ENCODE results near the gene MRPS6. TPM values are rescaled to one million over a fixed set of nuclear protein-coding genes. Genes with fewer than 3 reads are reported as not detected.

The MRPS6 gene
- total and polyA plus RNA-seq, 2 experiments from 2014 or later = 54.9 to 201 TPM

DNA sequence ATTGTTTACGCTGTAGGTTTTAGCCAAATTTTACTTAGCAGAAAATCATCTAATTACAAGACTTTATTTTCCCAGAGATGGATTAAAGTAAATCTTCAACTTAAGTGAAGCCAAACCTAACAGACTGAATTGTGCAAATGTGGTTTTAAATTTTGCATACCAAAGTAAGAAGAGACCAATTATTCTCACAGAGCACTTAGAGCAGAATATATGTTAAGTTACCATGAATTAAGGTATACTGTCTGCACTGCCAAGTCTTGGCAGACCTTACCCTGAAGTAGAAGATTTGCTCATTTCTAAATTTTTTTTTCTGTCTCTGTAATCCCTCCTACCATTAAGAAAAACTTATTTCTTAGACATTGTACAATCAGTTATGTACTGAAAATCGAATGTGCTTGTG, 24.1 kb downstream of the MRPS6 start:
- Histone ChIP-seq H3K4me1 (ENCODE audit: insufficient read depth) (peaks cover 7% of the 10 kb centered on the region), H4K20me1 (ENCODE audit: insufficient read depth, poor library complexity, severe bottlenecking) (peaks cover 51% of the 10 kb centered on the region), H3K27ac (no peak overlapping the region), H3K9me2 (replicated peaks; ENCODE audit: insufficient read depth) (no peaks in the 10 kb centered on the region), H3K79me2 (peaks cover 98% of the 10 kb centered on the region), H3K4me3 (no peak overlapping the region), H3K27me3 (no peaks in the 10 kb centered on the region), H2AFZ (no peak overlapping the region), H3K9me3 (ENCODE audit: low read depth) (no peaks in the 10 kb centered on the region), H3K4me2 (no peak overlapping the region), H3K36me3 (replicated peaks; ENCODE audit: insufficient read depth, low read depth) (no peaks in the 10 kb centered on the region)
- no peak for TF ChIP-seq EZH2 (IDR thresholded peaks at IDR 0.05; ENCODE audit: borderline replicate concordance)
- 92% methylated on average over 2 of the region's 2 CpGs for WGBS (ENCODE audit: low lambda C conversion rate, missing lambda C conversion rate)
- no peak for DNase-seq (ENCODE audit: low spot score)

DNA sequence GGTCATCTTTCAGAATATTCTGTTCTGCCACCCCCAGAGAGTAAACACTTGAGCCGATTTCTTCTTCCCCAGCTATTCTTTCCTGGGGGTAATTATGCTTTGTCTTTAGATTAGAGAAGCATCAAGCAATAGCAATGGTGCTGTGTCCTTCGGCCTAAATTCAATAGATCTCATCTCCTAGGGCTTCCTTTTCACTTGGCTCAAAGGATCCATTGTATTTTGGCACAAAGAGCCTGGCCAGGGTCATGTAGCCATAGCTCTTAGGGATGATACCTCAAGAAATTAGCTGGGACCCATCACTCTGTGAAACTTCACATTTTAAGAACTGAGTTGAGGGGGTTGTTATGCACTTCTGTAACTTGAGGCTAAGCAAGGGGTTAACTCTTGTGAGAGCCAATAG, 27.0 kb downstream of the MRPS6 start:
- peaks cover 99% of the 10 kb centered on the region for H3K79me2 ChIP-seq
- H3K27ac ChIP-seq = no peak overlapping the region
- H3K4me1 ChIP-seq (ENCODE audit: insufficient read depth) = peaks cover 12% of the 10 kb centered on the region
- no peaks in the 10 kb centered on the region for H3K9me2 ChIP-seq (replicated peaks; ENCODE audit: insufficient read depth)
- WGBS (ENCODE audit: low lambda C conversion rate, missing lambda C conversion rate) = 74% methylated on average over 2 of the region's 2 CpGs
- no peaks in the 10 kb centered on the region for H3K36me3 ChIP-seq (replicated peaks; ENCODE audit: insufficient read depth, low read depth)
- no peaks in the 10 kb centered on the region for H3K9me3 ChIP-seq (ENCODE audit: low read depth)
- no peak overlapping the region for H3K4me3 ChIP-seq
- no peak overlapping the region for H2AFZ ChIP-seq
- no peak for DNase-seq (ENCODE audit: low spot score)
- no peaks in the 10 kb centered on the region for H3K27me3 ChIP-seq
- H4K20me1 ChIP-seq (ENCODE audit: insufficient read depth, poor library complexity, severe bottlenecking) = peaks cover 38% of the 10 kb centered on the region
- TF ChIP-seq EZH2phosphoT487 (IDR thresholded peaks at IDR 0.05; ENCODE audit: low read depth, severe bottlenecking, unreplicated experiment) (no peak), EZH2 (IDR thresholded peaks at IDR 0.05; ENCODE audit: borderline replicate concordance) (no peak)
- TF ChIP-seq, protein P1, sequence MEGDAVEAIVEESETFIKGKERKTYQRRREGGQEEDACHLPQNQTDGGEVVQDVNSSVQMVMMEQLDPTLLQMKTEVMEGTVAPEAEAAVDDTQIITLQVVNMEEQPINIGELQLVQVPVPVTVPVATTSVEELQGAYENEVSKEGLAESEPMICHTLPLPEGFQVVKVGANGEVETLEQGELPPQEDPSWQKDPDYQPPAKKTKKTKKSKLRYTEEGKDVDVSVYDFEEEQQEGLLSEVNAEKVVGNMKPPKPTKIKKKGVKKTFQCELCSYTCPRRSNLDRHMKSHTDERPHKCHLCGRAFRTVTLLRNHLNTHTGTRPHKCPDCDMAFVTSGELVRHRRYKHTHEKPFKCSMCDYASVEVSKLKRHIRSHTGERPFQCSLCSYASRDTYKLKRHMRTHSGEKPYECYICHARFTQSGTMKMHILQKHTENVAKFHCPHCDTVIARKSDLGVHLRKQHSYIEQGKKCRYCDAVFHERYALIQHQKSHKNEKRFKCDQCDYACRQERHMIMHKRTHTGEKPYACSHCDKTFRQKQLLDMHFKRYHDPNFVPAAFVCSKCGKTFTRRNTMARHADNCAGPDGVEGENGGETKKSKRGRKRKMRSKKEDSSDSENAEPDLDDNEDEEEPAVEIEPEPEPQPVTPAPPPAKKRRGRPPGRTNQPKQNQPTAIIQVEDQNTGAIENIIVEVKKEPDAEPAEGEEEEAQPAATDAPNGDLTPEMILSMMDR (IDR thresholded peaks at IDR 0.05; ENCODE audit: poor library complexity) = no peak
- H3K4me2 ChIP-seq = no peak overlapping the region

DNA sequence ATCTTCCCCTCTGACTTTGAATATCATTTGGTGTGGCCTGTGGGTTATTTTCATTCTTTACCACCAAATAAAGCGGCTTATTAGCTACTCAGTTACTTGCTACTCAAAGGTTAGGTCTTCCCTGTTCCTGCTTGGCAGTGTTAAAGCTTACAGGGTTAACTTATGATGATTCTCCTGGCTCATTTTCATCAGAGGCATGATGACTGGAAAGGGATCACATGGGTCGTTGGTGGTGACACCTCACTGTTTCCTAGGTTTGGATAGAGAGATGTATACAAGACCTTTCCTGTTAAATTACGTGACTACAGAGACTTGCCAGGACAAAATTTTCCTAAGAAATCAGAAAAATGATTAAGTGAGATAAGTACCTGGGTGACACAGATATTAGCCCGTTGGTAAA, 27.4 kb downstream of the MRPS6 start:
- Histone ChIP-seq H3K79me2 (peaks cover 99% of the 10 kb centered on the region), H3K27me3 (no peaks in the 10 kb centered on the region), H2AFZ (no peak overlapping the region), H3K27ac (no peak overlapping the region), H3K4me2 (no peak overlapping the region), H3K4me3 (no peak overlapping the region), H3K36me3 (replicated peaks; ENCODE audit: insufficient read depth, low read depth) (no peaks in the 10 kb centered on the region), H3K9me2 (replicated peaks; ENCODE audit: insufficient read depth) (no peaks in the 10 kb centered on the region), H4K20me1 (ENCODE audit: insufficient read depth, poor library complexity, severe bottlenecking) (peaks cover 35% of the 10 kb centered on the region), H3K9me3 (ENCODE audit: low read depth) (no peaks in the 10 kb centered on the region), H3K4me1 (ENCODE audit: insufficient read depth) (peaks cover 12% of the 10 kb centered on the region)
- no peak for DNase-seq (ENCODE audit: low spot score)
- WGBS (ENCODE audit: low lambda C conversion rate, missing lambda C conversion rate) = 73% methylated on average over 4 of the region's 4 CpGs
- TF ChIP-seq EZH2phosphoT487 (IDR thresholded peaks at IDR 0.05; ENCODE audit: low read depth, severe bottlenecking, unreplicated experiment) (no peak), EZH2 (IDR thresholded peaks at IDR 0.05; ENCODE audit: borderline replicate concordance) (no peak)
- TF ChIP-seq, protein P1 (IDR thresholded peaks at IDR 0.05; ENCODE audit: poor library complexity) = no peak

DNA sequence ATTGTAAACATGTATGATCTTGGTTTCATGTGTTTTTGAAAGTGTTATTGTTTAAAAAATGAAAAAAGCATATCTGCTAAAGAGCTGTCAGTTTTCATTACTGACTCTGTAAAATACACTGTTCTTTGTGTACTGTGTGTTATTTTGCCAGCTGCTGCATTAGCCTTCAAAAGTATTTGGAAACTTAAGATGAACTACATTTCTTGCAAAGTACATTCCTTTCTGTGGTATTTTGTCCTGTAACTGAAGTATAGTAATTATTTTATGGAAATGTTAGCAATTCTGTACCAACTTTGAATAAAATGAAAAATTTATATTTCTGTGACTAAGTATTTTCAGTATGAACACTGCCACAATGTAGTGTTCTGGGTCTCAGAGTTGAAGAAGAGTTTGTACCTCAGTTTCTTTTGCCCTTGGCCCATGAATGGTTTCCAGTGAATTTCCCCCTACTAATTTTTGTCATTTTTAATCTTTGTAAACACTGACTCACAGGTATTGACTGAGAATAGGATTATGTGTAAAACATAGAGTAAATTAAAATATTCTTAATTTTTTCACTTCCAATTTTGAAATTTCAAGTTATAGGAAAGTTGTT, 32.7 kb downstream of the MRPS6 start:
- H3K27ac ChIP-seq = no peak overlapping the region
- no peaks in the 10 kb centered on the region for H3K9me3 ChIP-seq (ENCODE audit: low read depth)
- H3K36me3 ChIP-seq (replicated peaks; ENCODE audit: insufficient read depth, low read depth) = no peaks in the 10 kb centered on the region
- H3K4me1 ChIP-seq (ENCODE audit: insufficient read depth) = peaks cover 11% of the 10 kb centered on the region
- H3K9me2 ChIP-seq (replicated peaks; ENCODE audit: insufficient read depth) = no peaks in the 10 kb centered on the region
- H3K4me3 ChIP-seq = no peak overlapping the region
- H3K4me2 ChIP-seq = no peak overlapping the region
- DNase-seq (ENCODE audit: low spot score) = no peak
- no peak overlapping the region for H2AFZ ChIP-seq
- peaks cover 94% of the 10 kb centered on the region for H3K79me2 ChIP-seq
- H3K27me3 ChIP-seq = no peaks in the 10 kb centered on the region
- peaks cover 19% of the 10 kb centered on the region for H4K20me1 ChIP-seq (ENCODE audit: insufficient read depth, poor library complexity, severe bottlenecking)
- TF ChIP-seq, protein P1 (IDR thresholded peaks at IDR 0.05; ENCODE audit: poor library complexity) = no peak
- TF ChIP-seq EZH2phosphoT487 (IDR thresholded peaks at IDR 0.05; ENCODE audit: low read depth, severe bottlenecking, unreplicated experiment) (no peak), EZH2 (IDR thresholded peaks at IDR 0.05; ENCODE audit: borderline replicate concordance) (no peak)

Data from hepatocyte (in vitro differentiated cells).